NT2/D1 (cell line): ENCODE measurements around the gene DOCK6.

ENCODE experiments used
- SUZ12 ChIP-seq: IDR thresholded peaks from 2 replicates; pipeline ENCODE4 v1.6.1; 2011; ENCODE audit not compliant: insufficient read length, insufficient read depth; ENCODE audit errors: extremely low read depth
- YY1 ChIP-seq: IDR thresholded peaks from 2 replicates; pipeline ENCODE4 v1.6.1; 2011; ENCODE audit not compliant: insufficient read length, insufficient read depth
- ZNF274 ChIP-seq: IDR thresholded peaks from 2 replicates; pipeline ENCODE4 v1.6.1; 2011; ENCODE audit warnings: mild to moderate bottlenecking, low read depth, low read length

GRCh38 chr19:11257846-11258380 is 4.4 kb downstream of the DOCK6 start:
- TF ChIP-seq YY1 (no peak), ZNF274 (no peak), SUZ12 (no peak)
